OCI-LY7 (cell line): Measurements from ENCODE around the gene PAAF1.

Source experiments
- CTCF ChIP-seq: fragments of 200-600 bp; sonication (generic); conservative IDR thresholded peaks from 2 replicates; pipeline ENCODE4 v1.5.1; 2014; ENCODE audit warnings: mild to moderate bottlenecking, antibody characterized with exemption, low read length, moderate library complexity, mixed read lengths
- EZH2phosphoT487 ChIP-seq: fragments of 200-600 bp; sonication (generic); IDR thresholded peaks from 2 replicates; pipeline ENCODE4 v1.6.1; 2018; ENCODE audit warnings: low read depth, borderline replicate concordance, mild to moderate bottlenecking, mixed run types, antibody characterized with exemption, low read length, moderate library complexity, mixed read lengths

- TF ChIP-seq CTCF (no peak), EZH2phosphoT487 (no peak)
These were observed 20.7 kb upstream of the PAAF1 start for GRCh38 chr11:73856031-73856567.
